ENCODE data around the gene FDXR. TPM values are rescaled to one million over a fixed set of nuclear protein-coding genes. Genes with fewer than 3 reads are reported as not detected.
A peak's percentile ranks its signal among the peaks of the same experiment; 100 is the strongest.

The FDXR gene
- total and polyA plus RNA-seq, 8 donors, result 4.3 to 15.1 (median 11.9) TPM

- Histone ChIP-seq H3K27ac (no peak overlapping the region), H3K9me3 (no peaks in the 10 kb centered on the region), H3K4me1 (peaks cover 0 to 9% (median 0%) of the 10 kb centered on the region in 3 donors), H3K4me3 (no peak overlapping the region), H3K36me3 (no peaks in the 10 kb centered on the region), H3K27me3 (peaks cover 0 to 15% (median 5%) of the 10 kb centered on the region in 4 donors)
- ATAC-seq (no peak), DNase-seq (no peak), FAIRE-seq (no peak)
- intact Hi-C loops (cut with DNase I), result loop anchor here in 2 of 3 donors (5.0 to 10.0 kb wide), 4 partner anchors 66 to 209 kb away; partner anchors contain the start of gene NHERF1 (in 1 of the 2)
- no peak for TF ChIP-seq CTCF (IDR thresholded peaks at IDR 0.05)
- 84 to 86% methylated on average over 25 of the region's 25 CpGs for WGBS, 2 donors
Observed at GRCh38 chr17:74863420-74864296, 9.1 kb downstream of the FDXR start.

GRCh38 chr17:74862919-74863318, 9.9 kb downstream of the FDXR start:
- TF ChIP-seq CTCF (IDR thresholded peaks at IDR 0.05), result no peak
- Histone ChIP-seq H3K27me3 (peaks cover 0 to 16% (median 5%) of the 10 kb centered on the region in 4 donors), H3K4me1 (peaks cover 0 to 9% (median 0%) of the 10 kb centered on the region in 3 donors), H3K36me3 (no peaks in the 10 kb centered on the region), H3K4me3 (no peak overlapping the region), H3K9me3 (no peaks in the 10 kb centered on the region), H3K27ac (no peak overlapping the region)
- DNase-seq (no peak), ATAC-seq (no peak), FAIRE-seq (no peak)
- WGBS, 2 donors, result 81 to 83% methylated on average over 6 of the region's 6 CpGs
- intact Hi-C loops (cut with DNase I), result loop anchor here in 2 of 3 donors (5.0 to 10.0 kb wide), 4 partner anchors 66 to 208 kb away; partner anchors contain the start of gene NHERF1 (in 1 of the 2)

GRCh38 chr17:74862108-74862901, 10.5 kb downstream of the FDXR start:
- intact Hi-C loops (cut with DNase I), result loop anchor here in 2 of 3 donors (5.0 to 10.0 kb wide), 4 partner anchors 65 to 208 kb away; partner anchors contain the start of gene NHERF1 (in 1 of the 2)
- Histone ChIP-seq H3K27ac (no peak overlapping the region), H3K4me3 (no peak overlapping the region), H3K36me3 (no peaks in the 10 kb centered on the region), H3K4me1 (peaks cover 0 to 9% (median 0%) of the 10 kb centered on the region in 3 donors), H3K27me3 (peaks cover 0 to 16% (median 5%) of the 10 kb centered on the region in 4 donors), H3K9me3 (no peaks in the 10 kb centered on the region)
- ATAC-seq, result peak; percentile 13 to 75 (median 58)
- no peak for FAIRE-seq
- TF ChIP-seq CTCF (IDR thresholded peaks at IDR 0.05), result peak; percentile 28 to 48 (median 38)
- DNase-seq, result peak in 5 of 6 donors; percentile 50 to 87 (median 72)
- WGBS, 2 donors, result 41 to 49% methylated on average over 25 of the region's 25 CpGs

GRCh38 chr17:74861662-74862107, 11.1 kb downstream of the FDXR start:
- H3K4me3 ChIP-seq, result no peak overlapping the region
- H3K27ac ChIP-seq, result no peak overlapping the region
- peak in 1 of 6 donors; percentile 76 for DNase-seq
- H3K36me3 ChIP-seq, result no peaks in the 10 kb centered on the region
- ATAC-seq, result no peak
- H3K9me3 ChIP-seq, result no peaks in the 10 kb centered on the region
- no peak for TF ChIP-seq CTCF (IDR thresholded peaks at IDR 0.05)
- H3K27me3 ChIP-seq, result peaks cover 0 to 16% (median 5%) of the 10 kb centered on the region in 4 donors
- WGBS, 2 donors, result 4 to 9% methylated on average over 11 to 36 of the region's 36 CpGs
- H3K4me1 ChIP-seq, result peaks cover 0 to 9% (median 0%) of the 10 kb centered on the region in 3 donors
- no peak for FAIRE-seq
- intact Hi-C loops (cut with DNase I), result loop anchor here in 2 of 3 donors (5.0 to 10.0 kb wide), 4 partner anchors 64 to 207 kb away; partner anchors contain the start of gene NHERF1 (in 1 of the 2)

All from pancreas (tissue), 10 donors.